ENCODE measurements around the gene PTPRG.

GRCh38 chr3:61657689-61658088, 96.3 kb downstream of the PTPRG start:
- TF ChIP-seq CTCF (IDR thresholded peaks at IDR 0.05) (no peak), POLR2A (IDR thresholded peaks at IDR 0.05) (no peak)

All from adrenal gland (tissue), 5 donors.